Thoracic aorta (tissue), 2 donors: ENCODE data around the gene ZNF155. TPM values are rescaled to one million over a fixed set of nuclear protein-coding genes. Genes with fewer than 3 reads are reported as not detected.
A peak's percentile ranks its signal among the peaks of the same experiment; 100 is the strongest.
"Not testable (repeated sequence)": the region's sequence is repeated elsewhere in the genome, so short reads cannot be mapped to it uniquely, and the experiment has no call there.

Source experiments
- ATAC-seq: fragments of 150-250 bp; one replicate; pipeline ENCODE4 v1.8.0; 2017; ENCODE audit warnings: low read depth; ENCODE audit not compliant: insufficient number of reproducible peaks, low FRiP score
- DNase-seq: peaks from one replicate; pipeline ENCODE4 v3.0.0-alpha.2; 2020; ENCODE audit warnings: low spot score
- H3K27ac ChIP-seq, 2 donors: fragments of 200-600 bp; sonication (generic); 1 replicate in 1 of 2; 2 replicates in 1 of 2; pipeline ENCODE4 v1.5.1; 2016; ENCODE audit warnings: mild to moderate bottlenecking in 2 of 2, moderate library complexity in 2 of 2
- H3K27me3 ChIP-seq: fragments of 200-600 bp; sonication (generic); replicated peaks from 2 replicates; pipeline ENCODE4 v1.6.0; 2016; ENCODE audit warnings: mild to moderate bottlenecking; ENCODE audit not compliant: insufficient read depth
- H3K36me3 ChIP-seq: fragments of 200-600 bp; sonication (generic); one replicate; pipeline ENCODE4 v1.5.1; 2016
- H3K4me1 ChIP-seq, 2 donors: fragments of 200-600 bp; sonication (generic); 1 replicate in 1 of 2; 2 replicates in 1 of 2; pipeline versions ENCODE4 v1.5.1 to v1.6.0; 2016; ENCODE audit warnings: low read depth in 2 of 2, mild to moderate bottlenecking in 1 of 2; ENCODE audit not compliant: control insufficient read depth in 1 of 2
- H3K4me3 ChIP-seq: fragments of 200-600 bp; sonication (generic); 2 replicates; pipeline ENCODE4 v1.5.1; 2016; ENCODE audit warnings: mild to moderate bottlenecking
- H3K9me3 ChIP-seq: fragments of 200-600 bp; sonication (generic); 2 replicates; pipeline ENCODE4 v1.5.1; 2016
- CTCF ChIP-seq: fragments of 200-600 bp; sonication (generic); IDR thresholded peaks from one replicate; pipeline ENCODE4 v1.5.1; 2019; ENCODE audit warnings: antibody characterized with exemption
- total RNA-seq, 2 donors: library from RNA; depleted of rRNA; stranded (reverse); fragments of >200 nt; gene quantifications; one replicate each; pipeline versions ENCODE4 v1.1.0 to v1.2.3, GENCODE V29; 2016

ZNF155 gene
- total RNA-seq, 2 donors from 2014 or later, result 2.0 to 15.2 TPM

- no peaks in the 10 kb centered on the region for H3K36me3 ChIP-seq
- ATAC-seq (no peak), DNase-seq (no peak)
- no peaks in the 10 kb centered on the region for H3K9me3 ChIP-seq
- H3K4me1 ChIP-seq, result no peaks in the 10 kb centered on the region
- H3K27ac ChIP-seq, result no peak overlapping the region
- H3K27me3 ChIP-seq, result peaks cover 4% of the 10 kb centered on the region
- no peak for TF ChIP-seq CTCF
- H3K4me3 ChIP-seq, result no peak overlapping the region
Observed at GRCh38 chr19:43940719-43941118, 43.3 kb upstream of the ZNF155 start.

GRCh38 chr19:43941209-43941608 lies 42.8 kb upstream of the ZNF155 start:
- Histone ChIP-seq H3K4me3 (no peak overlapping the region), H3K27me3 (peaks cover 5% of the 10 kb centered on the region), H3K9me3 (no peaks in the 10 kb centered on the region), H3K27ac (no peak overlapping the region), H3K36me3 (no peaks in the 10 kb centered on the region), H3K4me1 (no peaks in the 10 kb centered on the region)
- DNase-seq, result no peak
- ATAC-seq, result no peak
- TF ChIP-seq CTCF, result no peak

- H3K4me1 ChIP-seq, ATAC-seq, H3K9me3 ChIP-seq, DNase-seq, H3K27me3 ChIP-seq, H3K27ac ChIP-seq, H3K4me3 ChIP-seq, H3K36me3 ChIP-seq: not testable (repeated sequence)
Observed at GRCh38 chr19:43947412-43947811, 36.6 kb upstream of the ZNF155 start.

DNA sequence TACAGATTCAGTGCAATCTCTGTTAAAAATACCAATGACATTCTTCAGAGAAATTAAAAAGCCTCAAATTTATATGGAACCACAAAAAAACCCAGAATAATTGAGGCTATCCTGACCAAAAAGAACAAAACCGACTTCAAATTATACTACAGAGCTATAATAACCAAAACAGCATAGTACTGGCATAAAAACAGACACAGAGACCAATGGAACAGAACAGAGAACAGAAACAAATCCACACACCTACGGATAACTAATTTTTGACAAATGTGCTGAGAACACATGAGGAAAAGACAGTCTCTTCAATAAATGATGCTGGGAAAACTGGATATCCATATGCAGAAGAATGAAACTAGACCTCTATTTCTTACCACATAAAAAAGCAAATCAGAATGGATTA lies 34.2 kb upstream of the ZNF155 start:
- not testable (repeated sequence) for DNase-seq, H3K4me1 ChIP-seq, ATAC-seq, H3K9me3 ChIP-seq, H3K27ac ChIP-seq, H3K27me3 ChIP-seq, H3K36me3 ChIP-seq, H3K4me3 ChIP-seq

- peak; percentile 26 for TF ChIP-seq CTCF
- ATAC-seq (peak; percentile 99), DNase-seq (peak; percentile 80)
- Histone ChIP-seq H3K27ac (peak within 1 kb of the TSS; percentile 52 to 69), H3K27me3 (no peaks in the 10 kb centered on the region), H3K4me1 (peaks cover 0 to 3% of the 10 kb centered on the region in 2 donors), H3K9me3 (peaks cover 11% of the 10 kb centered on the region), H3K36me3 (peaks cover 4% of the 10 kb centered on the region), H3K4me3 (peak within 1 kb of the TSS; percentile 99)
Observed at GRCh38 chr19:43950834-43951645, 32.9 kb upstream of the ZNF155 start, which contains the start of gene ZNF221. Gene ZNF221, plus strand, starts transcription at chr19:43951228. Its CDS starts 11,499 bp downstream, at chr19:43962727.

- Histone ChIP-seq H3K27me3 (no peaks in the 10 kb centered on the region), H3K27ac (no peak overlapping the region), H3K9me3 (peaks cover 60% of the 10 kb centered on the region), H3K4me1 (no peaks in the 10 kb centered on the region), H3K4me3 (no peak overlapping the region), H3K36me3 (peaks cover 20% of the 10 kb centered on the region)
- ATAC-seq (no peak), DNase-seq (no peak)
- TF ChIP-seq CTCF, result no peak
Observed at GRCh38 chr19:43956827-43957226, 27.2 kb upstream of the ZNF155 start.
